ENCODE results near the gene SLX4IP.

SLX4IP gene

DNA sequence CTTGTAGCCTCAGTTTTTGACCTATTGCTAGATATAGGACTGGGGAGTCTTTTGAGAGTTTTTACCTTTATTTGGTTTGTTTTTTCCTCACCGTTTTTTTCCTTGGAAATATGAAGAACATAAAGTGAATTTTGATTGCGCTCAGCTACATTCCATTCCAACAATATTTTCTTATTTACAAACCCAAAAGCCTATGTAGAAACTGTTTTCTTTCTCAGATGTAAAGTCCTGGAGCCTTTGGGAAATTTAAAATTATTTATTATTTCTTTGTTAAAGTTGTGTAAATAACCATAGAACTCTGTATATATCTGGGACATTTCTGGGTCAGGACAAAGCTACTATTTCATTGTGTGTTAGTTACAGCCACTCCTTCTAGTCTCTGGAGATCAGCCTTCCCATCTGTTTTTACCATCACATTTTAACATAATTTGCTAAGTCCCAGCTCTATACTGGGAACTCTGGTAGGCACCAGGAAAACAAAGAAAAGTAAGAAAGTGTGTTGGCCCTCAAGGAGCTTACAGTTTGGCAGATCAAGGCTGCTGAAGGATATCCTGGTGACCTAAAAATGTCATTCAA, 169.8 kb downstream of the SLX4IP start:
- H3K27ac ChIP-seq = peak overlapping the region; percentile 96

GRCh38 chr20:10605547-10606195, 170.6 kb downstream of the SLX4IP start:
- no peaks in the 10 kb centered on the region for H3K27me3 ChIP-seq (replicated peaks)
- in situ Hi-C loops (cut with HindIII; ENCODE audit: low pct_ligation_motif_present, low sequenced_read_pairs) = no loop called here
- no peaks in the 10 kb centered on the region for H3K36me3 ChIP-seq (replicated peaks)
- no peak overlapping the region for H3K4me3 ChIP-seq (ENCODE audit: low read depth, low read length)
- no peak for DNase-seq
- TF ChIP-seq, protein P1, sequence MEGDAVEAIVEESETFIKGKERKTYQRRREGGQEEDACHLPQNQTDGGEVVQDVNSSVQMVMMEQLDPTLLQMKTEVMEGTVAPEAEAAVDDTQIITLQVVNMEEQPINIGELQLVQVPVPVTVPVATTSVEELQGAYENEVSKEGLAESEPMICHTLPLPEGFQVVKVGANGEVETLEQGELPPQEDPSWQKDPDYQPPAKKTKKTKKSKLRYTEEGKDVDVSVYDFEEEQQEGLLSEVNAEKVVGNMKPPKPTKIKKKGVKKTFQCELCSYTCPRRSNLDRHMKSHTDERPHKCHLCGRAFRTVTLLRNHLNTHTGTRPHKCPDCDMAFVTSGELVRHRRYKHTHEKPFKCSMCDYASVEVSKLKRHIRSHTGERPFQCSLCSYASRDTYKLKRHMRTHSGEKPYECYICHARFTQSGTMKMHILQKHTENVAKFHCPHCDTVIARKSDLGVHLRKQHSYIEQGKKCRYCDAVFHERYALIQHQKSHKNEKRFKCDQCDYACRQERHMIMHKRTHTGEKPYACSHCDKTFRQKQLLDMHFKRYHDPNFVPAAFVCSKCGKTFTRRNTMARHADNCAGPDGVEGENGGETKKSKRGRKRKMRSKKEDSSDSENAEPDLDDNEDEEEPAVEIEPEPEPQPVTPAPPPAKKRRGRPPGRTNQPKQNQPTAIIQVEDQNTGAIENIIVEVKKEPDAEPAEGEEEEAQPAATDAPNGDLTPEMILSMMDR (IDR thresholded peaks at IDR 0.05; ENCODE audit: low read depth, low read length, missing control alignments) = no peak
- peak overlapping the region; percentile 96 for H3K27ac ChIP-seq

More for the DNA sequence above, 169.8 kb downstream of the SLX4IP start:
- in situ Hi-C loops (cut with HindIII; ENCODE audit: low pct_ligation_motif_present, low sequenced_read_pairs) = no loop called here
- H3K36me3 ChIP-seq (replicated peaks) = no peaks in the 10 kb centered on the region
- H3K27me3 ChIP-seq (replicated peaks) = no peaks in the 10 kb centered on the region
- no peak for DNase-seq
- H3K4me3 ChIP-seq (ENCODE audit: low read depth, low read length) = no peak overlapping the region
- TF ChIP-seq, protein P1 (IDR thresholded peaks at IDR 0.05; ENCODE audit: low read depth, low read length, missing control alignments) = no peak

- H3K27ac ChIP-seq = peak overlapping the region; percentile 89
- H3K4me3 ChIP-seq (ENCODE audit: low read depth, low read length) = no peak overlapping the region
- peak; percentile 85 for DNase-seq
- TF ChIP-seq, protein P1 (IDR thresholded peaks at IDR 0.05; ENCODE audit: low read depth, low read length, missing control alignments) = no peak
- H3K36me3 ChIP-seq (replicated peaks) = no peaks in the 10 kb centered on the region
- in situ Hi-C loops (cut with HindIII; ENCODE audit: low pct_ligation_motif_present, low sequenced_read_pairs) = no loop called here
- H3K27me3 ChIP-seq (replicated peaks) = no peaks in the 10 kb centered on the region
Observed at GRCh38 chr20:10609276-10609675, 174.2 kb downstream of the SLX4IP start.

DNA sequence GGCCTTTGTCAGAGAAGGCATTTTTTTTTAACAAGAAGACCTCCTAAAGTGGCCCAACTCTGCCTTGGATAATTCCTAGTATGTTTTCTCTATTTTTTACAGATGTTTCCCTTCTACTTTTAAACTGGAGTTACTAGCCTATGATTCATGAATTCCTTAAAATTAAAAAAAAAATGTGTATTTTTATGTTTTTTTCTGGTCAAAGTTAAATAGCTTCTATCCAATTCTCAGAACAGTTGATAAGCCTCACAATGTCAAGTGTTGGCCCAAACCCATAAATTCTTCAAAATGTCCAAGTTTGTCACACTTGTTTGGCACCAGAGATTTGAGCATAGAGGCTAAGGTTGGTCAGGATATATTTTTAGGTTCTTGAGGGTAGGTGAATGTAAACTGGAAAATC, 174.7 kb downstream of the SLX4IP start:
- Histone ChIP-seq H3K27ac (peak overlapping the region; percentile 89), H3K4me3 (ENCODE audit: low read depth, low read length) (no peak overlapping the region), H3K36me3 (replicated peaks) (no peaks in the 10 kb centered on the region), H3K27me3 (replicated peaks) (no peaks in the 10 kb centered on the region)
- in situ Hi-C loops (cut with HindIII; ENCODE audit: low pct_ligation_motif_present, low sequenced_read_pairs) = no loop called here
- TF ChIP-seq, protein P1 (IDR thresholded peaks at IDR 0.05; ENCODE audit: low read depth, low read length, missing control alignments) = no peak
- no peak for DNase-seq

DNA sequence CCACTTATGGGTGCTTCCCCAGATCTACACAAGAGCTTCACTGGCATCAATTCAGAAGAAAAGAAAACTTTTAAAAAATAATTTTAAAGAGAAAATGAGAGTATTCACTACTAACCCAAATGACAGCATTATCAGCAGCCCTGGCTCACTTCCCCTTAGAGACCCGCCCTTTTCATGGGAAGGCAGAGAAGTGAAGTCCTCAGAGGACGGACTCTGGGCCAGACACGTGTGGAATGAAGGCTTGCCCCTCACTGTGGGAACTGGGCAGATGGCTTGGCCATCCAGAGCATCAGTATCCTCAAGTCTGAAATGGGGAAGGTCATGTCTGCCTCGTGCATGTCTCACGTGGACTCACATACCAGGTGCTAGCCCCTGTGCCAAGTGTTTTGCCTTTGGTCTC, 175.1 kb downstream of the SLX4IP start:
- no peak overlapping the region for H3K4me3 ChIP-seq (ENCODE audit: low read depth, low read length)
- H3K27me3 ChIP-seq (replicated peaks) = no peaks in the 10 kb centered on the region
- H3K36me3 ChIP-seq (replicated peaks) = no peaks in the 10 kb centered on the region
- DNase-seq = no peak
- H3K27ac ChIP-seq = peak overlapping the region; percentile 89
- in situ Hi-C loops (cut with HindIII; ENCODE audit: low pct_ligation_motif_present, low sequenced_read_pairs) = no loop called here
- TF ChIP-seq, protein P1 (IDR thresholded peaks at IDR 0.05; ENCODE audit: low read depth, low read length, missing control alignments) = no peak
